Measurements from ENCODE around the gene APLN.
A peak's percentile ranks its signal among the peaks of the same experiment; 100 is the strongest.

Gene APLN

GRCh38 chrX:129641469-129641868 is 13.3 kb downstream of the APLN start:
- no peak for DNase-seq (ENCODE audit: low read depth, low spot score)

DNA sequence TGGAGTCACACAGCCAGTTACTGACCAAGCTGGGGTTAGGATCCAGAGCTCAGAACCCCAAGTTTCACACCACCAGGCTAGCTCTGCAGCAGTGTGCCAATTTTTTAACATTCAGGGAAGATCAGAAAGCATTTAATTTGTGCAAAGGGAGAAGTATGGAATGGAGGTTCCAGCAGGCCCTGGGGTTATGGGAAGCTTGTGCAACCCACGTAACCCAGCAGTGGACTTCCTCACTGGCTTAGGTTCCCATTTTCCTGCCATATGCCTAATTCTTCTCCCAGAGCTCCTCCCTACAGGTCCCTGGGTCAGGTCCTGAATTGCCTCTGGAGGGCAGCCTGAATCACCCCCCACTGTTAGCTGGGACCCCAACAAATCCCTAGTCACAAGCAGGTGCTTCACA is 14.0 kb downstream of the APLN start:
- no peak for DNase-seq (ENCODE audit: low read depth, low spot score)

DNA sequence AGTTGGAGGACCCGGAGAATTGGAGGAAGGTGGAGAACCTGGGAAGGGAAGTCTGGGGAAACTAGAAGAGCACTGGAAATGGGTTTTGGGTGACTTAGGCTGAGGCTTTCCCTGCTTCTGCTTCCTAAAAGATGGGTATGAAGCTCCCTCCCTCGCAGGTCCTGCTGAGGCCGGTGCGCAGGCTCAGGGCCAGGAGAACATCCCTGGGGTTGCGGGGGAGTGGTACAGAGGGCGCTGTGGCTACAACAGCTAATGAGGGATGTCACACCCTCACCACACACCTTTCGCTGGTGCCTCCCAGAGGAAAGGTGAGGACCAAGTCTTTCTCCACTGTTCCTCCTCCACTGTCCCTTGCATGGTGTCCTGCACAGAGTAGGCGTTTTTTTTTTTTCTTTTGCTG is 15.8 kb downstream of the APLN start:
- DNase-seq (ENCODE audit: low read depth, low spot score): no peak

- DNase-seq (ENCODE audit: low read depth, low spot score): peak; percentile 41
Observed at GRCh38 chrX:129637217-129638109, 17.3 kb downstream of the APLN start.

DNA sequence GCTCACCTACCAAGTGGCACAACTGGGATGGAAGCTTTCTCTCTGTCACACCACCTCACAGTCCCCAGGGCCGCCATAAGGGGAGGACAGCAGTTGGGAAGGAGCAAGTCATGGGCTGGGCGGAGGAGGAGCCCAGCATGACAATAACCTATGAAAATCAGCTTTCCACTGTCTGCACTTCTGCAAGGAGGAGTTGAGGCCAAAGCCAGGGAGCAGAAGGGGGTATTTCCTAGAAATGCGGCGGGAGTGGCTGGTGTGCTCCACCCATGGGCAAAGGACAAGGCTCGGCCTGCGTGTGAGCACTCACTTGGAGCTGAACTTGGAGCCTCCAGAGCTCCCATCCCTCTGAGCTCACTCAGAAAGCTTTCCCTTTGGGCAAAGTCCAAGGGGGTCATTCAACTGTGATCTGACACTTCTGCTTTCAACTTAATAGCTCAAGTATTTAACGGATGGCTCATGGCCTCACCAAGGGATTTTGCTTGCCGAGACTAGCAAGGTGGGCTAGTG is 18.5 kb downstream of the APLN start:
- DNase-seq (ENCODE audit: low read depth, low spot score): no peak

- no peak for DNase-seq (ENCODE audit: low read depth, low spot score)
Observed at GRCh38 chrX:129634541-129634940, 20.2 kb downstream of the APLN start.

- DNase-seq (ENCODE audit: low read depth, low spot score): no peak
Observed at GRCh38 chrX:129632443-129632842, 22.3 kb downstream of the APLN start.

DNA sequence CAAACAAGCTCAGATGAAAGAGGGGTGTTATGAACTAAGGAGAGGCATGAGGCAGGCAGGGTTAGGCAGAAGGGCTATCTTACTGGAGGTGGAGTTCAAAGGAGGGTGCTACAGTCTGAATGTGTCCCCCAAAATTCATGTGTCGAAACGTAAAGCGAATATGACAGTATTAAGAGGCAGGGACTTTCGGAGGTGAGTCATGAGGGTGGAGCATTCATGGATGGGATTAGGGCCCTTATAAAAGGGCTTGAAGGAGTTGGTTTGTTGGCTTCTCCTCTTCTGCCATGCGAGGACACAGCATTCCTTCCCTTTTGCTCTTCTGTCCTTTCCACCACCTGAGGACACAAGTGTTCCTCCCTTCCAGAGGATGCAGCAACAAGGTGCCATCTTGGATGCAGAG is 22.9 kb downstream of the APLN start:
- no peak for DNase-seq (ENCODE audit: low read depth, low spot score)

GRCh38 chrX:129629837-129630236 is 24.9 kb downstream of the APLN start:
- no peak for DNase-seq (ENCODE audit: low read depth, low spot score)

GRCh38 chrX:129626026-129626425 is 28.7 kb downstream of the APLN start:
- DNase-seq (ENCODE audit: low read depth, low spot score): no peak

DNA sequence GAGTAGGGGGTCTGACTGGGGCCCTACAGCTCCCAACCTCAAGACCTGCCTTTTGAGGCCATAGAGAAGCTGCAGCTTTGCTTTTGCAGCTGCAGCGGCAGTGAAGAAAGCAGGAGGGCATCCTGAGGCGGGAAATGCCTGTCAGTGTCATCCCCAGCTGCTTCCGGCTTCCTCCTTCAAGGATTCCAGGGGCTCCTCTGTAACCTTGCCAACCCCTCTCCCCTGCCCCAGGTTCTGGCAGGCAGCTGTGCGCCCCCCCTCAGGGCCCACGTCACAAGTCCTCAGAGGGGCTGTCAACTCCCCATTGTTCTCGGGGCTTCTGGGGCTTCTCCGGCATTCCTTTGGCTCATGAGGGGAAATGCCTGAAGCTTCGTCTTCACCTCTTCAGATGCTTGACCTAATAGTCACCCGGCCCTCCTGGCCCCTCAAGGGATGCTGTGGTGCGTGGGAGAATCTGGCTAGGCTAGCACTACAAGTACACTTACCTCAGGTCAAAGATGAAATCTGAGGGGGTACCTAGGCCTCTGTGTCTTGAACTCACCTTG is 31.9 kb downstream of the APLN start:
- DNase-seq (ENCODE audit: low read depth, low spot score): no peak

DNA sequence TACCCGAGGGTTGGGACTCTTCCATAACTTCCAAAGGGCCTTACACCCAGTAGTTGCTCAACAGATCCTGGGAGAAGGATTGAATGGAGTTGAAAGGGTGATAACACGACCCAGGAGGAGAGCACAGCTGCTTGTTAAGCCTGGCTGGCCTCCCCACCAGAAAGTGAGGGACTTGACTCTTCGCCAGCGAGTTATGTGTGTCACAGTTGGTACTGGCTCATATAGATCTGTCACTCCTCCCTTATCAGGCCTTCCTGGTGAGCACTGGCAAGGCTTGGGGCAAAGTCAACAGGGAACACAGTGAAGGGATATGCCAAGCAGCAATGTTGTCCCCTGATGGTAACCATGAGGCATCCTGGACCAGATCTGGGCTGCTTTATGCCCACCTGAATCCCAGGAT is 35.8 kb downstream of the APLN start:
- DNase-seq (ENCODE audit: low read depth, low spot score): no peak

- DNase-seq (ENCODE audit: low read depth, low spot score): no peak
Observed at GRCh38 chrX:129617420-129617819, 37.3 kb downstream of the APLN start.

DNA sequence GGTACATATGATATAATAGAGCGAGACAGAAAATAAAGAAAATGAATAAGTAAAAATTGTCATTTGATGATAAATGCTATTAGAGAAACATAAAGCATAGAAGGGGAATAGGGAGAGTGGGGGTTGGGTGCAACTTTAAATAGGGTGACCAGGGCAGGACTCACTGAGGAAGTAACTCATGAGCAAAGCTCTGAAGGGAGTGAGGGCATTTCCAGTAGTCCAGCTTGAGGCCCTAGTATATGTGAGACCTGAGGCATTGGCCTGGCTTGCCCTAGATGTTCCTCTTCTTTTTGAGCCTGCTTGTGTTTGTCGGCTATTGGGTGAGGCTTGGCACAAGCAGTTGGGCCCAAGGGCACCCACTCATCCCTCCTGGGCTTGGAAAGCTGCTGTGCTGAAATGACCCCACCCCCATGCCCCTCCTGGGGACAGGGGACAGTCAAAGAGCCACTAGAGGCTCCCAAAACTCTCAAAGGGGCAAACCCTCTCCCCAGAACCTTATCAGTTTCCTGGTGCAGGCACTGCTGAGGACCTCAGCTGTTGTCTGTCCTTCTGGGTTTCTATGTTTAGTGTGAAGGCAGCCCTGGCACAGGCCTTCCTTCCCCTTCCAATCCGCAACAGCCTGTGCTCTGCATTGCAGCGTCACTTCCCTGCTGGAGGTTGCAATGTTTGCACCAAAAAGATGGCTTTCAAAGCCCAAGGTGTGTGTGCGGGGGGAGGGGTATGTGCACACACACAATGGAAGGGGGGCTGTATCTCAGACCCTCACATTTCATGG is 40.1 kb downstream of the APLN start:
- no peak for DNase-seq (ENCODE audit: low read depth, low spot score)

GRCh38 chrX:129613596-129613995 is 41.2 kb downstream of the APLN start:
- DNase-seq (ENCODE audit: low read depth, low spot score): no peak

- no peak for DNase-seq (ENCODE audit: low read depth, low spot score)
Observed at GRCh38 chrX:129612396-129612795, 42.4 kb downstream of the APLN start.

GRCh38 chrX:129609395-129609794 is 45.4 kb downstream of the APLN start:
- no peak for DNase-seq (ENCODE audit: low read depth, low spot score)

GRCh38 chrX:129608496-129608895 is 46.3 kb downstream of the APLN start:
- DNase-seq (ENCODE audit: low read depth, low spot score): no peak

GRCh38 chrX:129606918-129607317 is 47.8 kb downstream of the APLN start:
- DNase-seq (ENCODE audit: low read depth, low spot score): peak; percentile 21

DNA sequence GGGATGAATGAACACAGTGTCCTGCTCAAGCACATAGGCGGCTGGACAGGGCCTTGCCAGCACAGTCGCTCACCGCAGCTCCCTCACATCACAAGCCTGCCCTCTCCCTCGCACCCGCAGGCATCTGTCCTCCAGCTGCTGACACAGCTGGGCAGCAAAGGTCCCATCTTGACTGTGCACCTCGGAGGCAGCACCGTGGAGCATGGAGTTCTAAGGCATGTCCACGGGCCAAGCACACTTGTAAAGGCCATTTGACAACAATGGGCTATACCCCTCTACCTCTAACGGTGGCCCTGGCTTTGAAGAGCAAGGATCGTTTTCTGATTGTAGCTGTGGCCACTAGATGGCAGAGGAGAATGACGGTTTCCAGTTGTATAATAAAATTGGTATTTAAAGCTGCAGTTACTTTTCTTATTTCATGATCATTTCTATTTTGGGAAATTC is 53.8 kb downstream of the APLN start:
- DNase-seq (ENCODE audit: low read depth, low spot score): no peak

GRCh38 chrX:129599996-129600395 is 54.8 kb downstream of the APLN start:
- DNase-seq (ENCODE audit: low read depth, low spot score): no peak

DNA sequence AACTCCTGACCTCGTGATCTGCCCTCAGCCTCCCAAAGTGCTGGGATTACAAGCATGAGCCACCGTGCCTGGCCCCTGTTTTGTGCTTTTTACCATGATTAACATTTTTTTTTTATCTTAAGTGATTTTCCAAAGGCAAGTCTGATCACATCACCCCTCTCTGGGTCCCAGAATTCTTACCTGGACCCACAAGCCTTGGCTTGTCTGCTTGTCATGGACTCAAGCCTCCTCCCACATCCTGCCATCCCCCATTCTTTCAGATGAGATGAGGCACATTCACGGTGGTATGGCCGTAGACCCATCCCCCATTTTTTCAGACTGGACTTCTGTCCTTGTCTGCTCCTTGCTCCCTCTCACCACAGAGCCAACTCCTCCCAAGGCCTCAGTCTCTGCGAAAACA is 55.3 kb downstream of the APLN start:
- DNase-seq (ENCODE audit: low read depth, low spot score): no peak
